Activated CD8-positive, alpha-beta memory T cell treated with anti-CD3 and anti-CD28 coated beads for 24 hours (primary cell): ENCODE measurements around the gene SRM.
"Not testable (repeated sequence)": the region's sequence is repeated elsewhere in the genome, so short reads cannot be mapped to it uniquely, and the experiment has no call there.

ENCODE experiments used
- DNase-seq: peaks from one replicate; pipeline ENCODE4 v3.0.0-alpha.2; 2020

Gene SRM

GRCh38 chr1:11063937-11064537 is 4.2 kb upstream of the SRM start:
- DNase-seq = not testable (repeated sequence)

- DNase-seq = peak; percentile 76
These were observed 3.2 kb upstream of the SRM start for GRCh38 chr1:11062965-11063401.

- no peak for DNase-seq
These were observed 2.0 kb upstream of the SRM start for GRCh38 chr1:11061652-11062365.

- no peak for DNase-seq
These were observed 457 bp downstream of the SRM start for GRCh38 chr1:11059155-11059967.

- DNase-seq = no peak
These were observed 1.1 kb downstream of the SRM start for GRCh38 chr1:11058595-11059154.

GRCh38 chr1:11058026-11058425 is 1.8 kb downstream of the SRM start:
- no peak for DNase-seq

- DNase-seq = no peak
These were observed 2.3 kb downstream of the SRM start for GRCh38 chr1:11057477-11057876.

- no peak for DNase-seq
These were observed 3.3 kb downstream of the SRM start for GRCh38 chr1:11056504-11056903.

GRCh38 chr1:11055676-11056075 is 4.1 kb downstream of the SRM start:
- DNase-seq = no peak

- DNase-seq = no peak
These were observed 5.2 kb downstream of the SRM start for GRCh38 chr1:11054666-11055065.

- no peak for DNase-seq
These were observed 5.6 kb downstream of the SRM start for GRCh38 chr1:11054181-11054580.

GRCh38 chr1:11053758-11054137 is 6.1 kb downstream of the SRM start:
- peak; percentile 72 for DNase-seq

- peak; percentile 80 for DNase-seq
These were observed 6.7 kb downstream of the SRM start for GRCh38 chr1:11052839-11053757.

GRCh38 chr1:11051781-11052511 is 7.9 kb downstream of the SRM start:
- no peak for DNase-seq

- DNase-seq = not testable (repeated sequence)
These were observed 8.7 kb downstream of the SRM start for GRCh38 chr1:11051121-11051520.

GRCh38 chr1:11046625-11047365 is 13.0 kb downstream of the SRM start, which contains the start of gene MASP2:
MASP2 (minus strand) TSS chr1:11047239; CDS start chr1:11047207, 32 bp downstream.
- peak; percentile 55 for DNase-seq

GRCh38 chr1:11046270-11046566 is 13.6 kb downstream of the SRM start:
- DNase-seq = no peak

- no peak for DNase-seq
These were observed 14.2 kb downstream of the SRM start for GRCh38 chr1:11045428-11046269.

- peak; percentile 52 for DNase-seq
These were observed 14.9 kb downstream of the SRM start for GRCh38 chr1:11044849-11045427.
